Heart right ventricle (tissue), 16 donors: ENCODE data around the gene SLC28A1. TPM values are rescaled to one million over a fixed set of nuclear protein-coding genes. Genes with fewer than 3 reads are reported as not detected.

Experiments used
- ATAC-seq, 8 donors: fragments of 200-7000 bp; cut with Tn5 transposase; one replicate each; pipeline ENCODE4 v1.9.1; 2020; ENCODE audit warnings: mild to moderate bottlenecking in 8 of 8, moderate library complexity in 8 of 8, moderate number of reproducible peaks in 1 of 8
- DNase-seq, 2 donors: peaks; one replicate each; pipeline ENCODE4 v3.0.0-alpha.2; 2020
- H3K27ac ChIP-seq, 10 donors: fragments of 200-600 bp; sonication (generic) in 2 of 10; one replicate each; pipeline versions ENCODE4 v1.5.0 to v1.8.0; 2020 to 2022; ENCODE audit warnings: mild to moderate bottlenecking in 3 of 10
- H3K27me3 ChIP-seq, 7 donors: fragments of 200-600 bp; one replicate each; pipeline ENCODE4 v1.8.0; 2021 to 2022; ENCODE audit warnings: mild to moderate bottlenecking in 2 of 7
- H3K36me3 ChIP-seq, 9 donors: fragments of 200-600 bp; sonication (generic) in 1 of 9; one replicate each; pipeline versions ENCODE4 v1.5.0 to v1.8.0; 2020 to 2022; ENCODE audit warnings: mild to moderate bottlenecking in 2 of 9
- H3K4me1 ChIP-seq, 9 donors: fragments of 200-600 bp; sonication (generic) in 1 of 9; one replicate each; pipeline versions ENCODE4 v1.5.0 to v1.8.0; 2020 to 2022; ENCODE audit warnings: mild to moderate bottlenecking in 4 of 9
- H3K4me3 ChIP-seq, 10 donors: fragments of 200-600 bp; sonication (generic) in 2 of 10; one replicate each; pipeline versions ENCODE4 v1.5.0 to v1.8.0; 2020 to 2022; ENCODE audit warnings: mild to moderate bottlenecking in 7 of 10, moderate library complexity in 2 of 10
- H3K9me3 ChIP-seq, 11 donors: fragments of 200-600 bp in 10 of 11; sonication (generic) in 2 of 11; one replicate each; pipeline versions ENCODE4 v1.5.0 to v1.8.0; 2013 to 2022; ENCODE audit warnings: mild to moderate bottlenecking in 2 of 11, control low read depth in 1 of 11, moderate library complexity in 1 of 11
- WGBS, 2 donors: extraction: QIAGEN DNeasy Blood & Tissue Kit; methylation state at CpG; one replicate each; pipeline ENCODE4 v1.1.7; 2013; ENCODE audit warnings: inconsistent platforms in 1 of 2; 5-methylcytosine and 5-hydroxymethylcytosine counted together
- intact Hi-C, 10 donors: fragments of 100-400 bp; cut with DNase I; formaldehyde crosslinking; loops; one replicate each; pipeline versions ENCODE4 v1.11.1 to v1.14.2; 2022
- polyA plus RNA-seq, 2 donors: library from polyadenylated mRNA; stranded (reverse); fragments of 200-250 nt; gene quantifications; one replicate each; pipeline ENCODE4 v1.2.3, GENCODE V29; 2013
- total RNA-seq, 10 donors: library from RNA; stranded (reverse); fragmentation: NEBNext Ultra II Directional in 3 of 10; extraction: Animal tissue kit (Norgen Biotek cat#: 25700) in 3 of 10; gene quantifications; one replicate each; pipeline versions ENCODE4 v1.2.1 to v1.2.4, GENCODE V29; 2021 to 2023
- TF ChIP-seq, protein P1 (sequence below), 9 donors: fragments of 200-600 bp; sonication (generic) in 2 of 9; IDR thresholded peaks; one replicate each; pipeline versions ENCODE4 v1.5.0 to v1.8.0; 2021 to 2022; ENCODE audit warnings: antibody characterized with exemption in 9 of 9, mild to moderate bottlenecking in 5 of 9, moderate library complexity in 1 of 9
- donor health status: Arrhythmogenic right ventricular cardiomyopathy.
- donor health status: ischemic (EF 13 %, LVEDD 7.1; RV severe dilation, severe dysfunction).
- donor health status: healthy with polysubstance abuse.
- donor health status: DM: no; HTN: yes; CAD: no.
- donor health status: DM: no; HTN: no; CAD: no.
- donor health status: ischemic (EF 25% LVEDD 6.9; RV normal size, moderate dysfunction).
- donor health status: ischemic (EF 25% LVEDD 5.7; RV mildly dilated, moderate dysfunction).
- donor health status: healthy.
- donor health status: DM: yes; HTN: yes; CAD: no.
- donor health status: Ischemic cardiomyopathy.
- donor health status: ischemic (EF 35%, LVEDD 5.7; RV mildly dilated, moderate dysfunction).
- donor health status: nonischemic (EF 11% LVEDD 7.7; RV severe dilation, severe dysfunction).
- donor health status: DM: yes; HTN: yes; CAD: no.
- donor health status: PGD.
- donor health status: ischemic (EF 29% LVEDD 5.4; RV normal size, mild dysfunction).
- donor health status: nonischemic (EF 23%, LVEDD 6.1; RV moderate dilation, normal function).

SLC28A1 gene
- total and polyA plus RNA-seq, 12 donors: 0.07 to 2.2 (median 1.5) TPM

DNA sequence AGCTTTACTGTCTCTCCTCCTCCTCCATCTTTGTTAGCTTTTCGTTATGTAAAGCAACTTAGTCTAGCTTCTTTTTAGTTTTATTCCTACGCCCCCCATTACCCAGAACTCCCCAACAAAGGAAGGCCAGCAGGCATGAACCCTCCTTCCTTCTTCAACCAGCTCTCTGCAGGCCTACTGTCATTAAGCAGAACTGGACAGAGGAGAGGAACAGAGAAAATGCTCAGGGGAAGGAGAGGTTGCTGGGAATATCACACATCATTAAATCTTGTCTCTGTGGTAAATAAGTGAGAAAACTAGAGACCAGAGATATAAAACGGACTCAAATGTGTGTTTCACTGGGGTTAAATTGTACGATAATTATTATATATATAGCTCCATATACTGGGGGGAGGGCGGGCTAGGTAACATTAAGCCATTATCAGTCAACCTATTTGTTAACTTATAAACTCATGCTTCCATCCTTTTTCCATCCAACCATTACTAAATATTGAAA is 19.3 kb upstream of the SLC28A1 start:
- Histone ChIP-seq H3K27me3 (no peaks in the 10 kb centered on the region), H3K4me3 (peak overlapping the region in 1 of 10 donors; percentile 28), H3K4me1 (peaks cover 11 to 51% (median 29%) of the 10 kb centered on the region in 9 donors), H3K9me3 (no peaks in the 10 kb centered on the region), H3K36me3 (peaks cover 0 to 93% (median 36%) of the 10 kb centered on the region in 9 donors), H3K27ac (peak overlapping the region in 5 of 10 donors; percentile 32 to 57 (median 54))
- WGBS, 2 donors: 88 to 89% methylated on average over 5 of the region's 5 CpGs
- TF ChIP-seq, protein P1, sequence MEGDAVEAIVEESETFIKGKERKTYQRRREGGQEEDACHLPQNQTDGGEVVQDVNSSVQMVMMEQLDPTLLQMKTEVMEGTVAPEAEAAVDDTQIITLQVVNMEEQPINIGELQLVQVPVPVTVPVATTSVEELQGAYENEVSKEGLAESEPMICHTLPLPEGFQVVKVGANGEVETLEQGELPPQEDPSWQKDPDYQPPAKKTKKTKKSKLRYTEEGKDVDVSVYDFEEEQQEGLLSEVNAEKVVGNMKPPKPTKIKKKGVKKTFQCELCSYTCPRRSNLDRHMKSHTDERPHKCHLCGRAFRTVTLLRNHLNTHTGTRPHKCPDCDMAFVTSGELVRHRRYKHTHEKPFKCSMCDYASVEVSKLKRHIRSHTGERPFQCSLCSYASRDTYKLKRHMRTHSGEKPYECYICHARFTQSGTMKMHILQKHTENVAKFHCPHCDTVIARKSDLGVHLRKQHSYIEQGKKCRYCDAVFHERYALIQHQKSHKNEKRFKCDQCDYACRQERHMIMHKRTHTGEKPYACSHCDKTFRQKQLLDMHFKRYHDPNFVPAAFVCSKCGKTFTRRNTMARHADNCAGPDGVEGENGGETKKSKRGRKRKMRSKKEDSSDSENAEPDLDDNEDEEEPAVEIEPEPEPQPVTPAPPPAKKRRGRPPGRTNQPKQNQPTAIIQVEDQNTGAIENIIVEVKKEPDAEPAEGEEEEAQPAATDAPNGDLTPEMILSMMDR (IDR thresholded peaks at IDR 0.05): no peak
- intact Hi-C loops: loop anchor here in 4 of 10 donors (5.0 to 10.0 kb wide), 2 partner anchors 60 to 62 kb away; no protein-coding TSS in a partner anchor
- DNase-seq (no peak), ATAC-seq (no peak)

DNA sequence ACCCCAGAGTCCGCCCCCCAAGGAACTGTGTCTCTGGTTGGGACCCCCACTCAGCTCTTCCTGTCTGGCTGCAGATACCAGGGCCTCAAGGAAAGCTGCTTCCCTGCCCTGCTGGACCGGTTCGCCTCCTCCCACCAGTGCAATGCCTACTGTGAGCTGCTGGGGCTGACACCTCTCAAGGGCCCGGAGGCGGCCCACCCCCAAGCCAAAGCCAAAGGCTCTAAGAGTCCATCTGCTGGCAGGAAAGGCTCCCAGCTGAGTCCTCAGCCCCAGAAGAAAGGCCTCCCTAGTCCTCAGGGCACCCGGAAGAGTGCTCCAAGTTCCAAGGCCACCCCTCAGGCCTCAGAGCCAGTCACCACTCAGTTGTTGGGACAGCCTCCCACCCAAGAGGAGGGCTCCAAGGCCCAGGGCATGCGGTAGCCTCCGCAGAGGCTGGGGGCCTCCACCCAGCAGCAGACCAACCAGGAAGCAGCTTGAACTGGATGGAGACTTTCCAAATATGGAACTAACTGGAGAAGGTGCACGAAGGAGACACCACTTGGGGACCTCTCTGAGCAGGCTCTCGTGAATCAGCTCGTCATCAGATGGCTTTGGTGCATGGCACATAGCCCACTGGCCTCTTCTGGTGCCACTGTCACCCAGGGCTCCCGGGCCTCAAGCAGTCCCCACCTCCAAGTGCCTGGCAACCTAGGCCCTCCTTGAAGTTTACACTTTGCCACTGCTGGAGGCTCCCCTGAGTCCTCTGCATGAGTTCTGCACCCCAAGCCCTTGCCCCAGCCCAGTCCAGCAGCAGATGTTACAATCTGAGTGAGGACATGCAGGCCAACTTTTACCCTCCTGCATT is 16.2 kb upstream of the SLC28A1 start:
- Histone ChIP-seq H3K4me3 (no peak overlapping the region), H3K27me3 (no peaks in the 10 kb centered on the region), H3K9me3 (no peaks in the 10 kb centered on the region), H3K4me1 (peaks cover 11 to 37% (median 17%) of the 10 kb centered on the region in 9 donors), H3K36me3 (peaks cover 0 to 75% (median 36%) of the 10 kb centered on the region in 9 donors), H3K27ac (peak overlapping the region in 1 of 10 donors; percentile 15)
- intact Hi-C loops: loop anchor here in 4 of 10 donors (5.0 to 10.0 kb wide), 2 partner anchors 57 to 59 kb away; no protein-coding TSS in a partner anchor
- 78 to 85% methylated on average over 12 of the region's 12 CpGs for WGBS, 2 donors
- no peak for DNase-seq
- ATAC-seq: no peak
- TF ChIP-seq, protein P1 (IDR thresholded peaks at IDR 0.05): no peak

DNA sequence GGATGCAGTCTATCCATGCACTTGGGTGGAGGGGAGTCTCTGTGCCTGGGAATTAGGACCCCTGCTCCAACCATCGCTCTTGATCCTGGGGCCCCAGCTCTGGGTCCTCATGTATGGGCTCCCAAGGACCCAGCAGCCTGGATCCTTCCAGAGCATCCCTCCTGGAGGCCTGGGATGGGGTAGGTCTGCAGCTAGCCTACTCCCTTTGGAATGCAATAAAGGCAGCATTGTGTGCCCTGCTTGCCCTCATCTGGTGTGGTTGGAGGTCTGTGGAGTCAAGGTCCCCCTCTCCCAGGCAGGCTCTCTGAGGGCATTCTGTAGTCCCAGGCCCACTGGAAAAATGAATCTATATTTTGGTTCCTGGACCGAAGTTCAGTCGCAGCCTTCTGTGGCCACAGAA is 15.0 kb upstream of the SLC28A1 start:
- Histone ChIP-seq H3K9me3 (no peaks in the 10 kb centered on the region), H3K4me1 (peaks cover 0 to 29% (median 8%) of the 10 kb centered on the region in 9 donors), H3K4me3 (no peak overlapping the region), H3K27me3 (no peaks in the 10 kb centered on the region), H3K27ac (no peak overlapping the region), H3K36me3 (peaks cover 0 to 63% (median 36%) of the 10 kb centered on the region in 9 donors)
- WGBS, 2 donors: 90 to 95% methylated on average over 3 of the region's 3 CpGs
- intact Hi-C loops: loop anchor here in 4 of 10 donors (5.0 to 10.0 kb wide), 2 partner anchors 55 to 58 kb away; no protein-coding TSS in a partner anchor
- TF ChIP-seq, protein P1 (IDR thresholded peaks at IDR 0.05): no peak
- ATAC-seq: no peak
- DNase-seq: no peak

DNA sequence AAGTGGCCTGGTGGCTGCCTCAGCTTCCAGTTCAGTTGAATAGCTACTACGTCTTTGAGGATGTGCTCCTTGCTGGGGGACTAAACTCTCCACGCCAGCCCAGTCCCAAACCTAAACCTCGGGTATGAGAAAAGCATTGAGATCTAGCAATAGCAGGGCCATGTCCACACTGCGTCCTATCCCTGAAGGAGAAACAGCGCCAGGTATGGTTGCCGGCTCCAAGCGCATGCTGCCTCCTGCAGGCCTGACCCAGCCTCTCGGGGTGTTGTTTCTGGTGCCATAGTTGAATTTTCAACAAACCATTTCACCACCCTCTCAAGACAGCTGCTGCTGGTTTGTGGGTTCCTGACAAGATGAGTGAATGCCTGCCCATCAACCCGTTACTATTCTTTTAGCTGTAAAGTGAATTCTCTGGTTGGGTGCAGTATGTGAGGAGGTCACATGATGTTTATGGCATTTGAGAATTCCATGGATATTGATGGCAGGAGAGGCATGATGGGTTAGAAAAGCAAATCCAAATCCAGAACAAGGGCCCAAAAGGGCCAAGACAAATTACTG is 13.0 kb upstream of the SLC28A1 start:
- intact Hi-C loops: no loop called here
- Histone ChIP-seq H3K4me1 (peaks cover 0 to 17% (median 3%) of the 10 kb centered on the region in 9 donors), H3K9me3 (no peaks in the 10 kb centered on the region), H3K27me3 (no peaks in the 10 kb centered on the region), H3K27ac (peak overlapping the region in 1 of 10 donors; percentile 36), H3K36me3 (peaks cover 0 to 44% (median 27%) of the 10 kb centered on the region in 9 donors), H3K4me3 (no peak overlapping the region)
- ATAC-seq: no peak
- TF ChIP-seq, protein P1 (IDR thresholded peaks at IDR 0.05): no peak
- WGBS, 2 donors: 91 to 93% methylated on average over 9 of the region's 9 CpGs
- no peak for DNase-seq
